Activated CD4-positive, alpha-beta T cell treated with anti-CD3 and anti-CD28 coated beads, Interleukin-2, amount 50 U/mL, for 48 hours (primary cell): ENCODE data around the gene EXOG.
"Not testable (repeated sequence)": the region's sequence is repeated elsewhere in the genome, so short reads cannot be mapped to it uniquely, and the experiment has no call there.

Experiments used
- DNase-seq, 2 experiments: peaks; one replicate each; pipeline ENCODE4 v3.0.0-alpha.2; 2020

The EXOG gene

GRCh38 chr3:38565339-38566214 lies 69.4 kb downstream of the EXOG start:
- DNase-seq = no peak

GRCh38 chr3:38566215-38566528 lies 70.0 kb downstream of the EXOG start:
- DNase-seq = no peak

GRCh38 chr3:38566794-38567193 lies 70.7 kb downstream of the EXOG start:
- DNase-seq = not testable (repeated sequence)

DNA sequence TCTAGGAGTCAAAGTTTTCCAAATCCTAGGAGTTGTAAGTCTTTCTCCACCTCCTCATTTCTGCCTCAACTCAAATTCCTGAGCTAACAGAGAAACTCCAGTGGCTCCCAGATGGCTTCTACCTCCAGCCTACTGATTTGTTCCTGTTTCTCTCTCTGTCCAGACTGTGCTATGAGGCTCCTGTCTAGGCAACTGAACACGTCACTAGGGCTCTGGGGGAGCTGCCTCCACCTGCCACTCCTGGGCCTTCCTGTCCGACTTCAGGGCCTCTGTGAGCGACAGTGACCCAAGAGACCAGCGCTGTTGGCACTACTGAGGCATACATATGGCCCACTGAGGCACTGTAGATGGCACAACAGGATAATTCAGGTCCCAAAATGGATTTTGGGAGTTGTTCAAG lies 71.4 kb downstream of the EXOG start:
- no peak for DNase-seq

DNA sequence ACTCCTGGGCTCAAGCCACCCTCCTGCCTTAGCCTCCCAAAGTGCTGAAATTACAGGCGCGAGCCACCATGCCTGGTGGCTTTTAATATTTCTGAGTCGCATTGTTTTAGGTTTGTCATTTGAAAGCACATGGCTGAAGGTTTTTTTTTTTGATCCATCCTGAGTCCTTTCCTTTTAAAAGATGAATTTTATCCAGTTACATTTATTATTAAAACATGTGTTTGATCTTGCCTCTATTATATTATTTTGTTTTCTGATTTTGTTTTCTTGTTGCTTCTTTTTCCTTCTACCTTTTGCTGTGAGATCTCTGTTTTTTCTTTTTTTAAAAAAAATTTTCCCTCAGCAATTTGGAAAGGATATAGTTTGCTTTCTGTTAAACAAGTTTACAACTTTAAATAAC lies 77.0 kb downstream of the EXOG start:
- DNase-seq = no peak

GRCh38 chr3:38573556-38573955 lies 77.4 kb downstream of the EXOG start:
- no peak for DNase-seq

DNA sequence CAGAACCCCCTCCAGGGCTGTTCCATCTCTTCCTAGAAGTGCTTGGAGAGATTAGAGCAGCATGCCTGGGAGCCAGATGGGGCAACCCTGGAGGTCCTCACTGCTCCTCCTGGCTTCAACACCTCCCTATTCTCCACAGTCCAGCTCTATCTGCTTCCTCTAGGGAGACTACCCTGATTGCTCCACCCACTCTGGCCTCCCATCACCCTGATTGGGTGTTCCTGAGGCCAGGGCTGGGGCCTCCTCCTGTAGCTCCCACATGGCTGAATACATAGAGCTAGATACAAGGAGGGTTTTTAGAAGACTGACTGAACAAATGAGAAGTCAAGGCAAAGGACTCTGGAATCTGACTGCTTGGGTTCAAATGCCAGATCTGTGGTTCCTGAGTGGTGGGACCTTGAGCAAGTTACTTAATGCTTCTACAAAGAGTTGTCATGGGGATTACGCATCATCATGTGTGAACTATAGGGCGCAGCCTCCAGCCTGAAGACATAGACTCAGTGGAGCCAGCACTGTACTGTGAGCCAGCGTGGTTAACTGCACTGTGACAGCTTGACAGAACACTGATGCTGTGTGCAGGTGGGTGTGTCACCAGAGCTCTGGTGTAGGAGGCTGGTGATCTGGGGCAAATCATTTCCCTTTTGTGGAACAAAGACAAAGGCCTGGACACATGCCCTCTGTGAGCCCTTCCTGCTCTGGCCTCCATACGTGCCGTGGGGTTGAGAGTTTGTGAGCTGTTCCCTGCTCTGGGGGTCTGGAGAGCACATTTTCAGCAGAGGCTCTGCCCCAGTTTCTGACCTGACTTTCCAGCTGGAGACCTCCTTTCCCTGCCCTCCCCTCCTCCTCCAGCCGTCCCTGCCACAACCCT lies 78.5 kb downstream of the EXOG start:
- DNase-seq = no peak

DNA sequence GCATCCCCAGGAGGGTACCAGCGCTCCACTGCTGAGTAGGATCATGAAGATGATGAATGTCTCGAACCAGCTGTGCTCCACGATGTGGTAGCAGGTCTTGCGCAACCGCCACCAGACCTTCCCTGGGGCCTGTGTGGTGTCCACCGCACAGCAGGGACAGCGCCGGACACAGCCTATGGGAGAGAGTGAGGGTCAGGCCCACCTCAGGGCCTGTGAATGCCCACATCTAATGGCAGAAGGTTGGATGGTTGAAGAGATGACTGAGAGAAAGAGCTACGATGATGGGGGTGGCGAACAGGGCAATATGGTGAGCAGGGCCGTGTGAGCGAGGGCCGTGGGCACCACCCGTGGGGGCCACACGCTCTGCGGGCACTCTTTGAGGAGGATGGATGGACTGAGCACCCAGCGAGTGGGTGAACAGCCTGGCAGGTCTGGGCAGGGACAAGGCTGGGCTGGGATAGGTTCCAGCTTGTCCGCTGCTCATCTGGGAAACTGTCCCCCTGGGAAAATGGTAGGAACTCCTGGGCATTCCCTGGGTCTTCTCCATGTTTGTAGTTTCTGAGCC lies 79.2 kb downstream of the EXOG start:
- DNase-seq = no peak
